Right atrium auricular region (tissue), 2 donors: ENCODE measurements around the gene PRPF39. TPM values are rescaled to one million over a fixed set of nuclear protein-coding genes. Genes with fewer than 3 reads are reported as not detected.
"Not testable (repeated sequence)": the region's sequence is repeated elsewhere in the genome, so short reads cannot be mapped to it uniquely, and the experiment has no call there.

ENCODE experiments used
- DNase-seq: peaks from one replicate; pipeline ENCODE4 v3.0.0-alpha.2; 2019; ENCODE audit warnings: low spot score
- H3K27ac ChIP-seq, 2 donors: fragments of 200-600 bp; sonication (generic); 1 replicate in 1 of 2; 2 replicates in 1 of 2; pipeline ENCODE4 v1.5.1; 2016 to 2019
- H3K27me3 ChIP-seq, 2 donors: fragments of 200-600 bp; sonication (generic); one replicate each; pipeline versions ENCODE4 v1.5.1 to v1.6.0; 2017 to 2019
- H3K36me3 ChIP-seq: fragments of 200-600 bp; sonication (generic); one replicate; pipeline ENCODE4 v1.5.1; 2016
- H3K4me1 ChIP-seq, 2 donors: fragments of 200-600 bp; sonication (generic); one replicate each; pipeline versions ENCODE4 v1.5.1 to v1.6.0; 2017 to 2019
- H3K4me3 ChIP-seq, 2 donors: fragments of 200-600 bp; sonication (generic); 1 replicate in 1 of 2; 2 replicates in 1 of 2; pipeline ENCODE4 v1.5.1; 2017 to 2019; ENCODE audit warnings: mild to moderate bottlenecking in 1 of 2, moderate library complexity in 1 of 2
- H3K9me3 ChIP-seq, 2 donors: fragments of 200-600 bp; sonication (generic); one replicate each; pipeline ENCODE4 v1.5.1; 2019
- CTCF ChIP-seq, 2 donors: fragments of 200-600 bp; sonication (generic); IDR thresholded peaks; one replicate each; pipeline ENCODE4 v1.5.1; 2019; ENCODE audit warnings: antibody characterized with exemption in 2 of 2
- total RNA-seq, 2 donors: library from RNA; depleted of rRNA; stranded (reverse); fragments of >200 nt; gene quantifications; one replicate each; pipeline ENCODE4 v1.1.0, GENCODE V29; 2016

Gene PRPF39
- total RNA-seq, 2 donors from 2014 or later = 7.8 to 8.0 TPM

GRCh38 chr14:45070215-45070614 lies 13.7 kb upstream of the PRPF39 start:
- Histone ChIP-seq H3K36me3 (peaks cover 4% of the 10 kb centered on the region), H3K9me3 (no peaks in the 10 kb centered on the region)

GRCh38 chr14:45072126-45072525 lies 11.8 kb upstream of the PRPF39 start:
- no peaks in the 10 kb centered on the region for H3K4me1 ChIP-seq
- no peak for TF ChIP-seq CTCF (IDR thresholded peaks at IDR 0.05)
- no peak overlapping the region for H3K27ac ChIP-seq
- DNase-seq = no peak
- H3K4me3 ChIP-seq = no peak overlapping the region
- H3K27me3 ChIP-seq = no peaks in the 10 kb centered on the region
- H3K9me3 ChIP-seq = no peaks in the 10 kb centered on the region
- H3K36me3 ChIP-seq = peaks cover 4% of the 10 kb centered on the region

More at GRCh38 chr14:45070215-45070614, 13.7 kb upstream of the PRPF39 start:
- H3K4me3 ChIP-seq = no peak overlapping the region
- H3K4me1 ChIP-seq = no peaks in the 10 kb centered on the region
- no peak for DNase-seq
- no peak overlapping the region for H3K27ac ChIP-seq
- no peak for TF ChIP-seq CTCF (IDR thresholded peaks at IDR 0.05)
- no peaks in the 10 kb centered on the region for H3K27me3 ChIP-seq

- H3K4me1 ChIP-seq = no peaks in the 10 kb centered on the region
- H3K36me3 ChIP-seq = peaks cover 4% of the 10 kb centered on the region
- no peak overlapping the region for H3K4me3 ChIP-seq
- H3K27ac ChIP-seq = no peak overlapping the region
- no peaks in the 10 kb centered on the region for H3K9me3 ChIP-seq
- no peaks in the 10 kb centered on the region for H3K27me3 ChIP-seq
- TF ChIP-seq CTCF (IDR thresholded peaks at IDR 0.05) = no peak
- DNase-seq = no peak
These were observed 10.6 kb upstream of the PRPF39 start for GRCh38 chr14:45073231-45073879.

GRCh38 chr14:45078323-45078722 lies 5.6 kb upstream of the PRPF39 start:
- no peak for DNase-seq
- no peaks in the 10 kb centered on the region for H3K4me1 ChIP-seq
- no peak for TF ChIP-seq CTCF (IDR thresholded peaks at IDR 0.05)
- H3K27me3 ChIP-seq = no peaks in the 10 kb centered on the region
- no peak overlapping the region for H3K27ac ChIP-seq
- H3K36me3 ChIP-seq = no peaks in the 10 kb centered on the region
- H3K4me3 ChIP-seq = no peak overlapping the region
- H3K9me3 ChIP-seq = no peaks in the 10 kb centered on the region

- H3K4me1 ChIP-seq, DNase-seq, H3K4me3 ChIP-seq, H3K27me3 ChIP-seq, H3K9me3 ChIP-seq, H3K27ac ChIP-seq, H3K36me3 ChIP-seq: not testable (repeated sequence)
These were observed 3.4 kb upstream of the PRPF39 start for GRCh38 chr14:45080416-45080968.

- peaks cover 0 to 16% of the 10 kb centered on the region in 2 donors for H3K4me1 ChIP-seq
- not testable (repeated sequence) for DNase-seq, H3K9me3 ChIP-seq, H3K4me3 ChIP-seq, H3K27me3 ChIP-seq, H3K36me3 ChIP-seq, H3K27ac ChIP-seq
These were observed 2.8 kb upstream of the PRPF39 start for GRCh38 chr14:45081096-45081495.

GRCh38 chr14:45082420-45082819 lies 1.5 kb upstream of the PRPF39 start:
- DNase-seq = no peak

More at GRCh38 chr14:45082420-45082819, 1.5 kb upstream of the PRPF39 start:
- Histone ChIP-seq H3K36me3 (no peaks in the 10 kb centered on the region), H3K27ac (no peak overlapping the region), H3K4me3 (no peak overlapping the region), H3K4me1 (peaks cover 0 to 26% of the 10 kb centered on the region in 2 donors), H3K27me3 (no peaks in the 10 kb centered on the region), H3K9me3 (no peaks in the 10 kb centered on the region)
- no peak for TF ChIP-seq CTCF (IDR thresholded peaks at IDR 0.05)
